Calu3 (cell line): ENCODE measurements around the gene ENPP7. TPM values are rescaled to one million over a fixed set of nuclear protein-coding genes. Genes with fewer than 3 reads are reported as not detected.

Experiments used
- BruUV-seq: library from RNA; stranded (reverse); fragments of 400-500 nt; replicated peaks from 2 replicates; lab custom pipeline; 2021; lab: Mats Ljungman, UMichigan
- CTCF ChIA-PET: fragments of 300-600 bp; sonication (Branson Sonifier 250); formaldehyde crosslinking; loops from one replicate; lab custom pipeline; 2022; ENCODE audit warnings: antibody characterized with exemption; lab: Charles Lee
- DNase-seq: peaks from one replicate; pipeline ENCODE4 v3.0.0; 2022
- H3K27ac Mint-ChIP-seq: one replicate; pipeline ENCODE4 v1.8.0; 2022; ENCODE audit warnings: mixed read lengths; ENCODE audit not compliant: unreplicated experiment
- H3K27me3 Mint-ChIP-seq: one replicate; pipeline ENCODE4 v1.8.0; 2022; ENCODE audit warnings: mixed read lengths; ENCODE audit not compliant: unreplicated experiment
- H3K36me3 Mint-ChIP-seq: one replicate; pipeline ENCODE4 v1.8.0; 2022; ENCODE audit warnings: mild to moderate bottlenecking, moderate library complexity, mixed read lengths; ENCODE audit not compliant: insufficient read depth, unreplicated experiment
- H3K4me1 Mint-ChIP-seq: one replicate; pipeline ENCODE4 v1.8.0; 2022; ENCODE audit warnings: mild to moderate bottlenecking, low read depth, mixed read lengths; ENCODE audit not compliant: unreplicated experiment
- H3K4me3 Mint-ChIP-seq: one replicate; pipeline ENCODE4 v1.8.0; 2022; ENCODE audit warnings: mild to moderate bottlenecking, low read depth, moderate library complexity, mixed read lengths; ENCODE audit not compliant: unreplicated experiment
- H3K9me3 Mint-ChIP-seq: one replicate; pipeline ENCODE4 v1.8.0; 2022; ENCODE audit warnings: low read depth, mixed read lengths; ENCODE audit not compliant: unreplicated experiment
- CTCF ChIP-seq: fragments of 200-600 bp; IDR thresholded peaks from one replicate; pipeline ENCODE4 v1.8.0; 2022; ENCODE audit warnings: antibody characterized with exemption; ENCODE audit not compliant: unreplicated experiment
- intact Hi-C: fragments of 100-400 bp; cut with micrococcal nuclease; formaldehyde crosslinking; loops from one replicate; pipeline ENCODE4 v1.10.0; 2022; ENCODE audit not compliant: unreplicated experiment
- total RNA-seq: library from RNA; stranded (reverse); gene quantifications from 2 replicates; pipeline ENCODE4 v1.2.3, GENCODE V29; 2022

Gene ENPP7
- total RNA-seq, 1 experiment from 2014 or later = not detected

DNA sequence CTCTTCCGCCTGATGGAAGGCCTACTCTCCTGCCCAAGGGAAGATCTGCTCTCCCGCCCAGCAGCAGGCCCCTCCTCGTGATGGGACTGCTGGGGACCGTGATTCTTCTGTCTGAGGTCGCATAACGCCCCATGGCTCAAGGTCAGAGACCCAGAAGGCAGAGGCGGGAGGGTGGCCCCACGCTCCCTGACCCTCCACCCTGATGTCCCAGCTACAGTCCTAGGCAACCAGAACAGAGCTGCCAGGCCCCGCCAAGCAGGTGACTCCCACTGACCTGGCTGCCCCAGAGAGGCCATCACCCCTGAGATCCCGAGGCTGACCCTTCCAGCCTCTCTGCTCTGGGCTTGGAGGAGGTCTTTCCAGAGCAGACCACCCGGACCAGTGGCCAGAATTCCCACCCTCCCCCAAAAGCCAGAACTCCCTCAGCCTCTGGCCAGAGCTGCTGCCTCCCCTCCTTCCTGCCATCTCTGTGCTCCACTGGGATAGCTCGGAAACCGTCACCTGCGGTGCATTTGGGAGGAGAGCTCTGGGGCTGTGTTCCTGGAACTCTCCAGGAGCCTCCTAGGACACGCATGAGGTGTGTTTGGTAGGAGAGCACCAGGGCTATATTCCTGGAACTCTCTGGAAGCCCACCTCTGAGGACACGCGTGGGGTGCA is 7.3 kb downstream of the ENPP7 start:
- no peaks in the 10 kb centered on the region for H3K9me3 Mint-ChIP-seq
- H3K4me3 Mint-ChIP-seq = peak overlapping the region; percentile 45
- BruUV-seq = no TSS peak
- H3K27me3 Mint-ChIP-seq = no peaks in the 10 kb centered on the region
- TF ChIP-seq CTCF = no peak
- peaks cover 16% of the 10 kb centered on the region for H3K36me3 Mint-ChIP-seq
- no peak for DNase-seq
- peaks cover 43% of the 10 kb centered on the region for H3K4me1 Mint-ChIP-seq
- CTCF ChIA-PET = no interaction called here
- intact Hi-C loops = no loop called here
- H3K27ac Mint-ChIP-seq = no peak overlapping the region

DNA sequence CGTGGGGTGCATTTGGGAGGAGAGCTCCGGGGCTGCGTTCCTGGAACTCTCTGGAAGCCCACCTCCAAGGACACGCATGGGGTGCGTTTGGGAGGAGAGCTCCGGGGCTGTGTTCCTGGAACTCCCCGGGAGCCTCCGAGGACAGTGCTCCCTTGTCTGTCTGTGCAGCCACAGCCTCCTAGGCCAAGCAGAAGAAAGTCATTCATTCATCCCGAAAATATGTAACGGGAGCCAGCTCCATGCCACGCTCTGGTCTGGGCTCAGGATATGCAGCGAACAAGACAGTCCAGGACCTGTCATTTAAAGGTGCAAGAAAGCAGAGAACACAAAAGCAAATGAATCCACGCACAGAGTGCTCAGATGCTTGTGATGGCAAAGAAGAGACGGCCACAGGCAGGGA is 7.9 kb downstream of the ENPP7 start:
- Mint-ChIP-seq H3K36me3 (peaks cover 16% of the 10 kb centered on the region), H3K4me3 (peak overlapping the region; percentile 45), H3K4me1 (peaks cover 43% of the 10 kb centered on the region), H3K27me3 (no peaks in the 10 kb centered on the region), H3K9me3 (no peaks in the 10 kb centered on the region), H3K27ac (peak overlapping the region; percentile 59)
- TF ChIP-seq CTCF = no peak
- no TSS peak for BruUV-seq
- intact Hi-C loops = no loop called here
- no peak for DNase-seq
- CTCF ChIA-PET = interaction anchor here (0.6 to 2.5 kb wide), 3 partner anchors 12 to 270 kb away, joined by 3 to 12 read pairs (median 4); no protein-coding TSS in a partner anchor

- peak overlapping the region; percentile 59 for H3K27ac Mint-ChIP-seq
- no peak for TF ChIP-seq CTCF
- H3K9me3 Mint-ChIP-seq = no peaks in the 10 kb centered on the region
- H3K4me1 Mint-ChIP-seq = peaks cover 42% of the 10 kb centered on the region
- peaks cover 16% of the 10 kb centered on the region for H3K36me3 Mint-ChIP-seq
- CTCF ChIA-PET = interaction anchor here (0.6 to 2.5 kb wide), 6 partner anchors 11 to 269 kb away, joined by 3 to 12 read pairs (median 4); partner anchors contain the start of gene CBX8
- BruUV-seq = no TSS peak
- H3K4me3 Mint-ChIP-seq = peak overlapping the region; percentile 45
- intact Hi-C loops = loop anchor here (5.0 kb wide), 1 partner anchor 38 kb away; the partner anchor contains the start of gene CBX2
- DNase-seq = peak; percentile 82
- H3K27me3 Mint-ChIP-seq = no peaks in the 10 kb centered on the region
Observed at GRCh38 chr17:79739148-79740062, 8.7 kb downstream of the ENPP7 start.

- no peak for TF ChIP-seq CTCF
- no TSS peak for BruUV-seq
- no peaks in the 10 kb centered on the region for H3K9me3 Mint-ChIP-seq
- H3K27ac Mint-ChIP-seq = peak overlapping the region; percentile 59
- peaks cover 42% of the 10 kb centered on the region for H3K4me1 Mint-ChIP-seq
- CTCF ChIA-PET = interaction anchor here (1.4 to 2.5 kb wide), 3 partner anchors 11 to 71 kb away, joined by 4 to 12 read pairs (median 4); no protein-coding TSS in a partner anchor
- intact Hi-C loops = loop anchor here (5.0 kb wide), 1 partner anchor 37 kb away; the partner anchor contains the start of gene CBX2
- DNase-seq = no peak
- H3K4me3 Mint-ChIP-seq = peak overlapping the region; percentile 45
- no peaks in the 10 kb centered on the region for H3K27me3 Mint-ChIP-seq
- peaks cover 16% of the 10 kb centered on the region for H3K36me3 Mint-ChIP-seq
Observed at GRCh38 chr17:79740413-79740812, 9.7 kb downstream of the ENPP7 start.
